ENCODE measurements around the gene CMYA5.
"Not testable (repeated sequence)": the region's sequence is repeated elsewhere in the genome, so short reads cannot be mapped to it uniquely, and the experiment has no call there.

The CMYA5 gene

DNA sequence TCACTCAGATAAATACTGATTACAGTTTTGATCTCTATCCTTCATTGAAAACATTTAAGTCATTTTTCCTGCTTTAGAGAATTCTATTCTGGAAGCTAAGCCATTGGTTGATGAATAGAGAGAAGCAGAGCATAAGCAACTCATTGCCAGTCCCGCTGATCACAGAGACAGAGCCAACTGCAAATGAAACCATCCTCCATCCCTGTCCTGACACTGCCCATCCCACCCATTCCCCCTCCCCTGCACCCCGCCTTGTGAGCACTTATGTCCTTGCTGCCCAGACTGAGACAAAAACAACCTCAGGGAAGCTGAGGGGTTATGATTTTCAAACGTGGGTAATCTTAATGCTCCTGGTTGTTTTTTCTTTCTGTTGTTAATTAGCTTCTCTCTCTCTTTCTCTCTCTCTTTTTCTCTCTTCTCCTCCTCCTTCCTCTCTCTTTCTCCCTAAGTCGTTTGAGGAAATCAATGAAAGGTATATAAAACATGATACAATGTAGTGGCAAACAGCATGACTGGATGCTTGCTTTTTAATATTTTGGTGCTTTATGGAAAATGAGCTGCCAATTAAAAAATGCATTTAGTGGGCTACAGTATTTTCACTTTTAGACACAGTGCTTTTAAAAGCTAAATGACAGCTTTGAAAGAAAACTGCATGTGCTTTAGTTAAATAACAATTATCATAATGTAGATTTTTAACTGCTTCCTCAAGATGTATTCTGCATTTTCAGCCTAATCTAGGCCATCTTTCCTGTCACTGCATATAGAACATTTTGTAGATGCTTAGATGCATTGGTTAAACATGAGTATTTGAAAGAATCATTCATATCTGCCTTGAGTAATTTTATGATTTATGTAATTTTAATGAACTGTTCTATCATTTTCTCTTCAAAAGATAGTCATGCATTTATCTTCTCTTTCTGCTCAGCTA is 57.3 kb downstream of the CMYA5 start:
- no peak for DNase-seq (ENCODE audit: low spot score)

GRCh38 chr5:79750611-79751510 is 61.2 kb downstream of the CMYA5 start:
- DNase-seq (ENCODE audit: low spot score): no peak

- DNase-seq (ENCODE audit: low spot score): no peak
Observed at GRCh38 chr5:79753092-79753491, 63.5 kb downstream of the CMYA5 start.

DNA sequence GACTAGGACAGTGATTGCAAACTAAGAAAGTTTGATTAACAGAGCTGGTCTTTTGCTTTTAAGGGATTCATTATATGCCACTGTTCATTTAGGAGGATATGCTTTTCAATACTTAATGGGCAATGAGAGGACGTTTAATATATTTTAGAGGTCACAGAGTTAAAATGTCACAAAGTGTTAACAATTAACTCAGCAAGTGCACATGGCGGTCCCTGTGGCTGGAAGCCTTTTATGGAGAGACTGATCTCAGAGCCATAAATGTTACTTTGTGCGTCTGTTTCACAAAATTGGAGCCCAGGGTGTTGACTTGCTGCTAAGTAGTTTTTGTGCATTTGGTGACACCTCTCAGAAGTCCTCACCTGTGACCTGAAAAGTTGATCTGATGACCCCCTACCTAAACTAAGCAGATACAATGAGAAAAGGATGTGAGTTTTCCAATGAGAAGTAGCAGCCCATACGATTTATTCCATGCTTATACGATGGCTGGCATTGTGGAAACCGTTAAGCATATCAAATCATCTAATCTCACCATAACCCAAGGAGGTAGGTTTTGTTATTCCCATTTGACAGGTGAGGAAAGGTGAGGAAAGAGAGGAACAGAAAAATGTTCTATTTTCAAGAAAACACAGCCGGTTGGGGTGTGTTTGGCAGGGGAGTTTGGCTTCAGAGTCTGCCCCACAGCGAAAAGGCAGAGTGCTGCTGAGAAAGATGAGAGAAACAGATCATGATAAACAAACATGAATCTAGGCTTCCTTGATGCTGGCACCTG is 64.4 kb downstream of the CMYA5 start:
- no peak for DNase-seq (ENCODE audit: low spot score)

- DNase-seq (ENCODE audit: low spot score): no peak
Observed at GRCh38 chr5:79754865-79755555, 65.4 kb downstream of the CMYA5 start.

DNA sequence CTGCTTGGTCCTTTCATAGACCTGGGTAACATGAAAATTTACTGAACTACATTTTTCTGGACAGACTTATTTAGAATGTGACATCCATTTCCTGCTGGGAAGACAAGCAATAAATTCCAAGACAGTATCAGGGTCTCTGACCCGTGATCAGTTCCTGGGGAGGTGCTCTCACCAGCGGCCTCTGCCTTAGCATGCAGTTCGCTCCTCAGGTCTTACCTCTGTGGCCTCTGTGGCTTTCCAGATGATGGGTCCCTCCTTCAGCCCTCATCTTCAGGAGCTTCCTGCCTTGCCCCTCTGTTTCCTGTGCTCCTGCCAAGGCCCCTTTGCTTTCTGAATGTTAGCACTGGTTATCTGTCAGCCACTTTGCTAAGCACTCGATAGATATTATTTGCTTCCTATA is 66.4 kb downstream of the CMYA5 start:
- no peak for DNase-seq (ENCODE audit: low spot score)

DNA sequence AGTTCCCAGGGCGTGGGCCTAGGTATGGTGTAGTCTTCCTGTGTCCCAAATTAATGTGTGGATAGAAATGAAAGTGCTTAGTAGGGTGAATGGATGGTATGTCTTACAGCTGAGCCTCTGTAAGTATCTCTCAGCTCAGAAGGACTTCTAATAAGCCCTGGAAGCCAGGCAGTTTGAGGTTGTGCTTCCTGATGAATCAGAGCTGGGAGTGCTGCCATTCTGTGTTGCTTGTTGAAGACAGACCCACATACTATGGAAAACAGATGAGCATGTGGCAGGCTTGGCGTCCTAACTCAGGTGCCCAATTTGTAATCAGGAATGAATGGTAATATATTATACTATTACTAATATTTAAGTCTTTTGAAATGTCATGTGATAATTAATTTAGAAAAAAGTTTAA is 69.8 kb downstream of the CMYA5 start:
- no peak for DNase-seq (ENCODE audit: low spot score)

GRCh38 chr5:79759848-79760247 is 70.2 kb downstream of the CMYA5 start:
- no peak for DNase-seq (ENCODE audit: low spot score)

- DNase-seq (ENCODE audit: low spot score): no peak
Observed at GRCh38 chr5:79762929-79763328, 73.3 kb downstream of the CMYA5 start.

DNA sequence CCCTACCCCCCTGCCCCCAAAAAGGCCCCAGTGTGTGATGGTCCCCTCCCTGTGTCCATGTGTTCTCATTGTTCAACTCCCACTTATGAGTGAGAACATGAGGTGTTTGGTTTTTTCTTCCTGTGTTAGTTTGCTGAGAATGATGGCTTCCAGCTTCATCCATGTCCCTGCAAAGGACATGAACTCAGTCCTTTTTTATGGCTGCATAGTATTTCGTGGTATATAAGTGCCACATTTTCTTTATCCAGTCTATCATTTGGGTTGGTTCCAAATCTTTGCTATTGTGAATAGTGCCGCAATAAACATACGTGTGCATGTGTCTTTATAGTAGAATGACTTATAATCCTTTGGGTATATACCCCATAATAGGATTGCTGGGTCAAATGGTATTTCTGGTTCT is 74.5 kb downstream of the CMYA5 start:
- not testable (repeated sequence) for DNase-seq (ENCODE audit: low spot score)

DNA sequence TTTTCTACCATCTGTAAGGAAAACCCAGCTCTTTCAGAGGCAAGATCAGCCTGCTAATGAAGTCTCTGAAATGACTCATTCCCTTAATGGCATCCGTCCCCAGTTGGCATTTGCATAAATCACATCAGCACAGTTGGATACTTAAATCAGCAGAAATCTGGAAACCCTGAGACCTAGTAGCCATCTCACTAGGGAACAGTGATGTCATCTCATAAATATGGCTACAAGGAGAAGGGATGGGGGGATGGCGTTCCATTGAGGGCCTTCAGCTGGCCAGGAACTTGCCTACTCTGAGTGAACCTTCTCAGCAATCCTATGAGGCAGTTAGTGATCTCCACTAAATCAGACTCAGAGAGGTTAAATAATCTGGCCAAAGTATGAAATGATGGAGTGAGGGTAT is 81.8 kb downstream of the CMYA5 start:
- DNase-seq (ENCODE audit: low spot score): peak; percentile 33

- DNase-seq (ENCODE audit: low spot score): no peak
Observed at GRCh38 chr5:79772651-79773050, 83.0 kb downstream of the CMYA5 start.

DNA sequence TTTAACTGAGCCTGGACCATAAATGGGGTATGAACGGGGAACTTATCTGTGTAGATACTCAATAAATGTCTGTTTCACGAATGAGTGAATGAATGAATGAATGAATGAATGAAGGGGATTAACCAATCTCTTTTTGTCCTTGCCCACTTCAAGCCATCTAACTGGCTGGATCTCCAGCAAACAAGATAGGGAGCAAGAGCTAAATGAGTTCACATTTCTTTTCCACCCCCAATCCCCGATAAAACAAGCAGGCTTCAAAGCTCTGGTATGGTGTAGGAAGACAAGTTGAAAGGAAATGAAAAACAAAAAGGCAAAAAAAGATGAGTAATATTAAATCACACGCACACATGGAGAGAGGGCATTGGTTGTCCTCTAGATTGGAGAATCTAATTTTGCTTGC is 84.0 kb downstream of the CMYA5 start:
- DNase-seq (ENCODE audit: low spot score): no peak

DNA sequence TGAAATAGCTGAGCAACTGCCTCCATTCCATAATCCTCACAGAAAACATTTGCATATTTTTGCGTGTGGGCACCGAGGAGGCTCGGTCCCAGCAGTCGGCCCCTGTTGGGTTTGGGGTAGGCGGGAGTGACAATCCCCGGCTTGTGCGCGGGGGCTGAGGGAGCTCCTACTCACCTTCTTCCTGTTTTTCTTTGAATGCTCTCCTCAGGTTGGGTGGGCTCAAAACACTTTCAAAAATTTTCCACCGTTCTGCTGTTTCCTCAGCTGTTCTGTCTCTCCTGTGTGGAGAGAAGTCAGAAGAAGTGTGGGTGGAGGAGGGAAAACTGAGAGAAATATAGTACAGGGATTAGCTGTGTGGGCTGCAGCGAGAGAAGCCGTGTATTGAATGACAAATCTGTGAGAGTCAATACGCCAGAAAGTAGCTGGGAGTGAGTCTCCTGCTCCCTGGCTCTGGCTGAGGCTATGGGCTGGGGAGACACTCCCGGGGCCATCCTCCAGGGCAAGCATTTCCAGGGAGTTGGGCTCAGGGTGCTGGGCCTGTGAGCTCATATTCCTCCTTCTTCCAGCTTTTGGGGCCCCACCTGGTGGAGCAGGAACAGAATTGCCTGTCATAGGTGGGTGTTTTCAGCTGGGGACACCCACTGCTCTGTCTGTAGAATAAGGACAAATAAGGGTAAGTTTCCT is 84.7 kb downstream of the CMYA5 start:
- peak; percentile 70 for DNase-seq (ENCODE audit: low spot score)

- no peak for DNase-seq (ENCODE audit: low spot score)
Observed at GRCh38 chr5:79774855-79775237, 85.2 kb downstream of the CMYA5 start.

- DNase-seq (ENCODE audit: low spot score): not testable (repeated sequence)
Observed at GRCh38 chr5:79784741-79785140, 95.1 kb downstream of the CMYA5 start.

- DNase-seq (ENCODE audit: low spot score): no peak
Observed at GRCh38 chr5:79785983-79786382, 96.3 kb downstream of the CMYA5 start.

DNA sequence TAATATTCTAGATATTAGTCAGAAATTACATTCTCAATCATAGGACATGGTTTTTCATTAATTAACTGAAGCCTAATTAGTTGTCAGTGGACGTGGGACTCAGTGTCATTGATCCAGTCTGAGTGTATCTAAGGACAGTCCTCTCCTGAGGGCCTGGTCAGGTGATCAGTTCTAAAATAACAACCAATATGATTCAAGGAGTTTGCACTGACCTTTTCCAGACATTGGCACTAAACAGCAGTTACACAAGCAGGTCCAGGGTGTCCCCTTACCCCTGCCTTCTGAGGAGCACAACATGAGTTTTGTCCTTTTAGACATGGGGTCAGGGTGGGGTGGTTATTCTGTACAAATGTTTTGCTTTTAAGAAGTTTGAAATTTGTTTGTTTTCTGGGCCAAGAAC is 97.8 kb downstream of the CMYA5 start:
- DNase-seq (ENCODE audit: low spot score): no peak

GRCh38 chr5:79791843-79792242 is 102.2 kb downstream of the CMYA5 start:
- DNase-seq (ENCODE audit: low spot score): no peak

DNA sequence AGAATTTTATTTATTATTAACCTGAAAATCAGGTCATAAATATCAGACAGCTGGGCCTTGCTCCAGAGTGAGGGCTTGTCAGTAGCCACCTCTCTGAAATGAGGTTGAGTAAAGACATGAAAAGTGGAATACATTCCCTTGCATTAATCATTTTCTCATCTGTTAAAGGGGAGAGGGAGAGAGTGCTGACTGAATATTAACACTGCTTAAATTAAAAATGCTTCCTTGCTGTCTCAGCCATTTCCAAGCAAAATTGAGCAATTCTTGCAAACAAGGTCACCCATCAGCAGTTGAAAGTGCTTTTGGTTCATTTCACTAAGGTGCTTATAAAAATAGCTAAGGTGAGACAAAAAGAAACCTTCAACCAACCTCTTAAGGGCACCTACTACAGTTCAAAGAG is 102.8 kb downstream of the CMYA5 start:
- DNase-seq (ENCODE audit: low spot score): no peak

DNA sequence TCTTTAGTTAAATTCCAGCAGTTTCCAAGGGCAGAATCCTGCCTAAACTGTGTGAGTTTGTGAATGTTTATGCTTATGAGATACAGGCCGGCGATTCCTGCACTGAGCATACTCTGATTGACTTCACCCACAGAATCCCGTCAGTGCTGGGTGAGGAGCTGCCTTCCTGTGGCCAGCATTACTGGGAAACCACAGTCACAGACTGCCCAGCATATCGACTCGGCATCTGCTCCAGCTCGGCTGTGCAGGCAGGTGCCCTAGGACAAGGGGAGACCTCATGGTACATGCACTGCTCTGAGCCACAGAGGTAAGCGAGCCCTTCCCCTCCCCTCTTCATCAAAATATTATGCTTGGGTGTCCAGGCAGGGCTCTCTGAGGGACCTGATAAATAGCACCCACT is 103.7 kb downstream of the CMYA5 start:
- no peak for DNase-seq (ENCODE audit: low spot score)
